Stimulated activated CD4-positive, alpha-beta T cell treated with anti-CD3 and anti-CD28 coated beads, Interleukin-12 subunit alpha, Interleukin-12 subunit beta, amount 100 ng/mL, for 48 hours (primary cell): Measurements from ENCODE around the gene DNAH9.

ENCODE experiments used
- DNase-seq, 3 donors: peaks; one replicate each; pipeline ENCODE4 v3.0.0-alpha.2; 2020; ENCODE audit warnings: low read depth in 2 of 3, low spot score in 1 of 3

Gene DNAH9

GRCh38 chr17:11598274-11599221, at the start of gene DNAH9:
TSS of gene DNAH9 (plus strand) at chr17:11598470. CDS start at chr17:11598499, 29 bp downstream.
- DNase-seq: peak; percentile 1 to 28 (median 2)

- no peak for DNase-seq
Measured at GRCh38 chr17:11550431-11550830, 47.8 kb upstream of the DNAH9 start.

- no peak for DNase-seq
Measured at GRCh38 chr17:11551442-11551841, 46.8 kb upstream of the DNAH9 start.

DNA sequence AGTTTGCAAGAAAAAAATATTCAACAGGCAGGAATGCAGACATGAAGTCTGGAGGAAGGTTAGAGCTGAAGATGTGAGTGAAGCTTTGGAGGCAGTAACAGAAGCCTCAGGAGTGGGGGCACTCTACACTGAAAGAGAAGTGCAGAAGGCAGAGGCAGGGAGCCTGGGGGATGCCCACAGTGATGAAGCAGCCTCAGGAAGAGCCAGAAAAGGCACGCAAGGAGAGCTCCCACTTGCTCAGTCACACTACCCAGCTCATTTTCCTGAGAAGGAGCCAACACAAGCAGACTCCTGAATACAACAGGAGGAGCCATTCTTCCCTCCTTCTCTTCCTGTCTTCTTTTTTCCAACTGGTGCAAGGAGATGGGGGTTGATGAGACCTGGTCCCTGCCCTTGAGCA, 45.1 kb upstream of the DNAH9 start:
- no peak for DNase-seq

GRCh38 chr17:11554042-11554441, 44.2 kb upstream of the DNAH9 start:
- DNase-seq: no peak

DNA sequence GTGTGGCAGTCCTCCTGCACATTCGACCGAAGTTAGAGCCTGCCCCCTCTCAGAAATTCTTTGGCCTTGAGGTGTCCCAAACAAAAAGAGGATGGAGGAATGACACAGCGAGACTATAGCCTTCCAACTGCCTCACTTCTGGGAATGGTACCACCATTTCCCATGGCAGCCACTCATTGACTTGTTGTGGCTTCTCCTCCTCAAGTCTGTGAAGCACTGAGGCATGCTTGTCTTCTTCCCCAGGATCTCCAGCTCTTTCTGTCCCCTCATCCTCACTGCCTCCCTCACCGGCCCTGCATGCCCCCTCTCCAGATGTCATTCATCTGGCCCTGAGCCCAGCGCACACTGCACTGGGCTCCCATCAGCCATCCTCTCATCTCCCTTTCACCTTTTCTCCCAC, 43.7 kb upstream of the DNAH9 start:
- DNase-seq: no peak

DNA sequence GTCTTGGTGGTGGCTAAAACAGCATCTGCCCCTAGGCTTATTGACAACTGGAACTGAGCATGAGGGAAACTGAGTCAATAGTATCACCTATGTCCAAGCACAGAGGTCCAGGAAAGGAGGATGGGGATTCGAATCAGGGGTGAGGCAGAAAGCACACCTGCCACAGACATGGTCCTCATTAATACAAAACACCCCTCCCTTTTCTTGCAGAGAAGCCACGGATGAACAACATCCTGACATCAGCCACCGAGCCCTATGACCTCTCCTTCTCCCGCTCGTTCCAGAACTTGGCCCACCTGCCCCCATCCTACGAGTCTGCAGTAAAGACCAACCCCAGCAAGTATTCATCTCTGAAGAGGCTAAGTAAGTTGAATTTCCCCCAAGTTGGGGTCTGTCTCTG, 42.7 kb upstream of the DNAH9 start:
- no peak for DNase-seq

DNA sequence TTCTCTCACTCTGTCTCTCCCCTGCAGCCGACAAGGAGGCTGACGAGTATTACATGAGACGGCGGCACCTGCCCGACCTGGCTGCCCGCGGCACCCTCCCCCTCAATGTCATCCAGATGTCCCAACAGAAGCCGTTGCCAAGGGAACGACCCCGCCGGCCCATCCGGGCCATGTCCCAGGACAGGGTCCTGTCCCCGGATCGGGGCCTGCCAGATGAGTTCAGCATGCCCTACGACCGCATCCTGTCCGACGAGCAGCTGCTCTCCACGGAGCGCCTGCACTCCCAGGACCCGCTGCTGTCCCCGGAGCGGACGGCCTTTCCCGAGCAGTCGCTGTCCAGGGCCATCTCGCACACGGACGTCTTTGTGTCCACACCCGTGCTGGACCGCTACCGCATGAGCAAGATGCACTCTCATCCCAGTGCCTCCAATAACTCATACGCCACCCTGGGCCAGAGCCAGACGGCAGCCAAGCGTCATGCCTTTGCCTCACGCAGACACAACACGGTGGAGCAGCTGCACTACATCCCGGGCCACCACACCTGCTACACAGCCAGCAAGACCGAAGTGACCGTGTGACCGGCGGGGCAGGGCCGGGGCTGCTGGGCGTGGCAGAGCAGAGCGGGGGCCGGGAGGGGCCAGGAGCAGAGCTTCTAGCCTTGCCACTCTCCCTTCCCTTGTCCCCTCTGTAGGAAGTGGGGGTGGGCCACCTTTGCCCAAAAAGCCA, 40.4 kb upstream of the DNAH9 start:
- no peak for DNase-seq

- DNase-seq: no peak
Measured at GRCh38 chr17:11558681-11559234, 39.5 kb upstream of the DNAH9 start.

DNA sequence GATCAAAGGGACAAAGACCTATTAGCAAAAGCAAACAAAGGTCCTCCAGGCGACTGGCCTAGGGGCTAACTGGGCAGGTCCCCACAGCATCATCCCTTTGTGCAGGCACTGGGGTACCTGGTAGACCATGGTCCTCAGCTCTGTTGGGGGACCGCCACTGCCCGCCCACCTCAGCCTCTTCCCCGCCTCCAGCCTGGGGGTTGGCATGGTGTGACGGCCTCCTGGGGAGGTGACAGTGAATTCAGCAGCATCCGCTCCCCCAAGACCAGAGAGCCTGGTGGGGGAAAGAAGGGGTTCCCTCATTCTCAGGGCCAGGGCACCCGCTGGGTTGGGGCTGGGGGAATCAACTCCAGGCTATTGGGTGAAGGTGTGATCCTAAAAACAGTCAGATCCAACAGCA, 38.7 kb upstream of the DNAH9 start:
- DNase-seq: no peak

- no peak for DNase-seq
Measured at GRCh38 chr17:11561281-11561680, 37.0 kb upstream of the DNAH9 start.

GRCh38 chr17:11561702-11562101, 36.6 kb upstream of the DNAH9 start:
- no peak for DNase-seq

DNA sequence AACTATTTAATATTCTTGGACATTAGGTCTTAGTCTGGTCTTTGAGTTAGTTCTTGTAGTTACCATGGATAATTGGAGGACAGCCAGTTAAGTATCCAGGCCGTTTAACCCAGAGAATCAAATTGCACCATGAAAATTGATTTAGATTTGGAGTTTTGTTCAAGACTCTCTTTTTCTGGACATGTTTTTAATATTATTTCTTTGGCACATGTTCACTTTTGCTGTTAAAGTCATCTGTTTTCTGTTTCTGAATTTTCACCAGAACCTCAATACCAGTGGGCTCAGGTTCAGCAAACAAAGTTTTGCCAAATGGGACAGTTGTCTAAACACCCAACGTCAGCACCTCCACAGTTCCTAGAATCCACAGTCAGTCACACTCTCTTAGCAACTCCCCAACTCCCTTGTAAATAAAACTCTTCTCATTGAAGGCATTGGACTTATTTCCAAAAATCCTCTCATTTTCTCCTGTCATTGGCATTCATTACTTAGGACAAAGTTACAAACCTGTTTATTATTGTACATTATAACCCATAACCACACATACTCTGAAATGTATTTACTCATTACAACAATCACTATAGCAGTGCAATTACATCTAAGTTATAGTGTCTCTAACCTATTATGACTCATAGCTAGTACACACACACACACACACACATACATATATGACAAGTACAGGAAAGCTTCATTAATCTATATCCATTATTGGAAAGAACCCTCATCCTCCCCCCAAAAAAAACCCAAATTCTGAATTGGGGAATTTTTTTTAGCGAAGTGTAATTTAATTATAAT, 33.5 kb upstream of the DNAH9 start:
- no peak for DNase-seq

- DNase-seq: no peak
Measured at GRCh38 chr17:11565591-11565990, 32.7 kb upstream of the DNAH9 start.

- no peak for DNase-seq
Measured at GRCh38 chr17:11578998-11579397, 19.3 kb upstream of the DNAH9 start.

DNA sequence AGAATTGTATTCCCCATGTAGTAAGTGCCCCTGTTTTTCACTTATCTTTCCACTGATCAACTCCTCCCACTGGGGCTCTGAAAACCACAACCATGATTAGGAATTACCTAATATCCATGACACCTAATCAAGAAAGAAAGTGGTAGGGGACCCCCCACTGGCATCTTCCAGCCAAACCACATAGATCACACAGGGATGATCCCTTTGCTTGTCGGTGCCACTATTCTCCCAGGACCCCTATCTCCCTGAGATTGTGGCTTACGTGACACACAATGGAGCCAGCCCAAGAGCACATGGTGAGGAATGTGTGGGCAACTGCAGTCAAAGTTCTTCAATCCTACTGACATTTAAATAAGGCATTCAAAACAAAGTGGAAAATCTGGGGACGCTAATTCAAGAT, 17.6 kb upstream of the DNAH9 start:
- DNase-seq: no peak

- DNase-seq: no peak
Measured at GRCh38 chr17:11582217-11582616, 16.1 kb upstream of the DNAH9 start.

GRCh38 chr17:11583306-11583992, 14.8 kb upstream of the DNAH9 start:
- no peak for DNase-seq

DNA sequence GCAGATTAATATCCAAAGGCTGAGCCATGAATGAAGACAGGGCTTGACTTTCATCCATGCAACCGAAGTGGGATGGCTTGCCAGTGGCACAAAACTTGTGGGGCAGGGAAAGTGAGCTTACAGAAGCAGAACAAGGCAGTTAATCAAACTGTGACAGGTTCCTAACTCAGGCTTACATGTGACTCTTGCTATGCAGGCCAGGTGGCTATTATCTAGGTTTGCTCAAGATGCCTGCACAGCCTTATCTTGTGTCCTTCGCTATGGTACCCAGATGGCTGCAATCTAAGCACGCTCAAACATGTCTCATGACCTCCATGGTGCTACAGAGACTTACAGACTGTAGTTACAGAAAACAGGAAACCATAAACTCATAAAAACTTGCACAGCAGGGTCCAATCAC, 8.6 kb upstream of the DNAH9 start:
- DNase-seq: no peak

DNA sequence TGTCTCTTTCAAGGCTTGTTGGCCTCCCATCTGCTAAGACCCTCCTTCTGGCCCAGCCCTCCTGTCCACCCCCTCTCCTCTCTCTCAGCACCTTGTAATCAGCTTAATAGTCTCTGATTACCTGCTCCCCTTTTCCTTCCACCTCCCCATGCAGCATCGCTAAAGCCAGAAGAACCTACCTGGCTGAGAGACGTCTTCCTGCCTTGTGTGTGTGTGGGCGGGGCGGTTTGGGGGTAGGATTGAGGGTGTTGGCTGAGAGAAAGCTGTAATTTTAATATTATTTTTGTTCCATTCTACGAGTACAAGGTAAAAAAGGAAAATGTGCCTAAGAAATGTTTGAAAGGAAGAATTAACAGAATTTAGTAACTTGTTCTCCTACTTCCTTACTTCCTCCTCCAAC, 3.4 kb downstream of the DNAH9 start:
- DNase-seq: no peak

DNA sequence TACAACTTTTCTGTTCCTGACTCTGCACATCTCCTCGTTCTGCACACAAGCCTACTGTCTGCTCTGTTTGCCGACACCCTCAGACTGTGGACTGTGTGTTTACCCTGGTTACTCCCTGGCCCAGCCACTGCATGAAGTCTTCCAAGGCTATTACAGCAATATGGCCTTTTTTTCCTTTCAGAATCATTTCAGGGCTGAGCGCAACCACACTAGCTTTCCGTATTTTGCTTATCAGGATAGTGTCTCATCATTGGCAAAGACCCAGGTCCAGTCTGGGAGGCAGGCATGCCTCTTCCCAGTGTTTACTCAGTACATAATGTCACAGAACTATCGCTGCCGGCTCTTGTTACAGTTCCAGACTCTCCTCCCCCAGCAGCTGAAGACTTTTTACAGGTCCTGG, 10.1 kb downstream of the DNAH9 start:
- DNase-seq: no peak
